Activated T-cell treated with anti-CD3 and anti-CD28 coated beads for 48 hours (primary cell): ENCODE data around the gene CORO2B.

Source experiments
- DNase-seq: peaks from one replicate; pipeline ENCODE4 v3.0.0-alpha.2; 2020; ENCODE audit warnings: low read depth

CORO2B gene

GRCh38 chr15:68574046-68574445 lies 4.7 kb upstream of the CORO2B start:
- DNase-seq: no peak

GRCh38 chr15:68574629-68575028 lies 4.2 kb upstream of the CORO2B start:
- DNase-seq: no peak

GRCh38 chr15:68576235-68576892 lies 2.4 kb upstream of the CORO2B start:
- no peak for DNase-seq

GRCh38 chr15:68578175-68578979 lies 416 bp upstream of the CORO2B start:
- DNase-seq: peak; percentile 34

- no peak for DNase-seq
These were observed 1.5 kb downstream of the CORO2B start for GRCh38 chr15:68580026-68580882.

- no peak for DNase-seq
These were observed 2.0 kb downstream of the CORO2B start for GRCh38 chr15:68580883-68581155.

GRCh38 chr15:68581725-68582124 lies 2.9 kb downstream of the CORO2B start:
- DNase-seq: no peak

GRCh38 chr15:68582236-68582635 lies 3.4 kb downstream of the CORO2B start:
- DNase-seq: no peak

- no peak for DNase-seq
These were observed 4.1 kb downstream of the CORO2B start for GRCh38 chr15:68582864-68583263.

GRCh38 chr15:68583321-68583720 lies 4.5 kb downstream of the CORO2B start:
- DNase-seq: no peak

- no peak for DNase-seq
These were observed 5.4 kb downstream of the CORO2B start for GRCh38 chr15:68583936-68584755.

- DNase-seq: no peak
These were observed 6.2 kb downstream of the CORO2B start for GRCh38 chr15:68584756-68585573.

GRCh38 chr15:68585574-68586273 lies 6.9 kb downstream of the CORO2B start:
- DNase-seq: no peak

GRCh38 chr15:68586274-68586961 lies 7.6 kb downstream of the CORO2B start:
- no peak for DNase-seq

- no peak for DNase-seq
These were observed 9.1 kb downstream of the CORO2B start for GRCh38 chr15:68587769-68588385.

GRCh38 chr15:68589053-68589452 lies 10.3 kb downstream of the CORO2B start:
- no peak for DNase-seq

GRCh38 chr15:68589783-68590710 lies 11.3 kb downstream of the CORO2B start:
- no peak for DNase-seq

GRCh38 chr15:68590721-68591389 lies 12.1 kb downstream of the CORO2B start:
- DNase-seq: no peak
